ENCODE data around the gene ANKRD2. TPM values are rescaled to one million over a fixed set of nuclear protein-coding genes. Genes with fewer than 3 reads are reported as not detected.
"Not testable (repeated sequence)": the region's sequence is repeated elsewhere in the genome, so short reads cannot be mapped to it uniquely, and the experiment has no call there.

The ANKRD2 gene, protein sequence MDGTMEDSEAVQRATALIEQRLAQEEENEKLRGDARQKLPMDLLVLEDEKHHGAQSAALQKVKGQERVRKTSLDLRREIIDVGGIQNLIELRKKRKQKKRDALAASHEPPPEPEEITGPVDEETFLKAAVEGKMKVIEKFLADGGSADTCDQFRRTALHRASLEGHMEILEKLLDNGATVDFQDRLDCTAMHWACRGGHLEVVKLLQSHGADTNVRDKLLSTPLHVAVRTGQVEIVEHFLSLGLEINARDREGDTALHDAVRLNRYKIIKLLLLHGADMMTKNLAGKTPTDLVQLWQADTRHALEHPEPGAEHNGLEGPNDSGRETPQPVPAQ
- total RNA-seq = under 1 TPM; 0.25 to 0.39 TPM

DNA sequence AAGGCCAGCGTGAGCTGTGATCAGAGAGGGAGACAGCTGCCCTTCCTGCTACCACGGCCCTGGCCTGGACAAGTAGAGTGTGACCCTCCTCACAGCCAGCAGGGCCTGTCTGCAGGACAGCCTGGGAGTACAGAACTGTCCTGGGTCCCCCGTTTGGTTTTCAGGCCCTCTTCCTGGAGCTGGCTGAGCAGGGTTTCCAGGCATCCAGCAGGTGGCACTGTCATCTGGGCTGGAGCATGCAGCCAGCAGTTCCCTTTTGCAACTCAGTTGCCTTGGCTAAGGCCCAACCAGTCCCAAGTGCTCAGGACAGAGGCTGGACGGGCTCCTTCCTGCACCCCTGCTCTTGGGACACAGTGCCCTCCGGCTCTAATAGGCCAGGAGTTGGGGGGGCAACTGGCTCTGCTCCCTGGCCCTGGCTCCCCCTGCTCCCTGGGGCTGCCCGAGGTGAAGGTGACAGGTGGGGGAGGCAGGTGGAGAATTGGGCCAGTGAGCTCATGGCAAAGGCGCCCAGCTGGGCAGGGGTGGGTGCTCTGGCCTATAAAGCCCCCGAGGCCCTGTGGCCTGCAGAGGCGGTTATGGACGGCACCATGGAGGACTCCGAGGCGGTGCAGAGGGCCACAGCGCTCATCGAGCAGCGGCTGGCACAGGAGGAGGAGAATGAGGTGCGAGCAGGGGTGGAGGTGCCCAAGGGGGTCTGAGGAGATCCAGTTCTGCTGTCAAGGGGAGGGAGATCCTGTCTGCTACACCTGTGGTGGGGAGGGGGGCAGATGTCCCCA is at the start of gene ANKRD2:
Gene ANKRD2 (plus strand): TSS at position 566 of the 776 bp plus-strand sequence. CDS start 10 bp downstream, at position 576.
- Mint-ChIP-seq H3K36me3 (no peaks in the 10 kb centered on the region), H3K27ac (peak within 1 kb of the TSS in 1 of 2 donors; percentile 44), H3K9me3 (no peaks in the 10 kb centered on the region)
- DNase-seq (ENCODE audit: low spot score in 2 of 2) = peak in 1 of 2 donors; percentile 67
- peak; percentile 70 to 71 for ATAC-seq

DNA sequence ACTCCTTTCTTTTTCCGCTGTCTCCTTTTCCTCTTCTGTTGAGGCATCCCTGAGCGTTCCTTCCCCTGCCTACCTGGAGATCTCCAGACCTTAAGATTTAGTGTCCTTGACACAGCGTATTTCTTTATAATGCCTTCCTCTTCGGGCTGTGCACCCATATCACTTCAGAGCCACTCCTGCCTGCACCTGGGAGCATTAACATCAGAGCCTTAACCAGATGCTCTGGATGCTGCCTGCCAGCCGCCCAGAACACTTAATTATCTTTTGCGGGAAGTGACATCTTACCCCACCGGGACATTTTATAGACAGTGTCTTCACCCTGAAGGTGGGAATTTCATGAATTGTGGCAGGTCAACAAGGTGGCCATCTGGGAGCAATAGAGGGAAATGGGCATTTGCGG is 49.6 kb upstream of the ANKRD2 start:
- DNase-seq (ENCODE audit: low spot score in 2 of 2) = no peak
- H3K27ac Mint-ChIP-seq = no peak overlapping the region
- ATAC-seq = no peak
- no peaks in the 10 kb centered on the region for H3K36me3 Mint-ChIP-seq
- no peaks in the 10 kb centered on the region for H3K9me3 Mint-ChIP-seq

DNA sequence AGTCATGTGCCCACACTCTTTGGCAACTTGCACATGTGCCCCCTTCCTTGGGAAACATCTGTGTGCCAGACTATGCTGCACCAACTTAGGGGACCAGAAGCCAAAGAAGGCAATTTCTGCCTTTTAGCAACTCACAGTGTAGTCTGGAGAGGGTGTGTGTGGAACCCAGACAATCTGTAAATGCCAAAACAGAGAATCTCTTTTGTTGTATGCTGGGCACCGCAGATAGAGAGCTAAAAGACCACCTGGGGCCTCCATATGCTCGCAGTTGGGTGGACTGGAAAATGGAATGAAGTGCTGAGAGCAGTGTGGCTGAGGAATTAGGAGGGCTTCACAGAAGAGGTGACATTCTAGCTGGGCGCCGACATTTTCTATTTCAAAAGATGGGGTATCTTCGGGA is 47.5 kb upstream of the ANKRD2 start:
- Mint-ChIP-seq H3K36me3 (no peaks in the 10 kb centered on the region), H3K27ac (no peak overlapping the region), H3K9me3 (no peaks in the 10 kb centered on the region)
- ATAC-seq (no peak), DNase-seq (ENCODE audit: low spot score in 2 of 2) (no peak)

DNA sequence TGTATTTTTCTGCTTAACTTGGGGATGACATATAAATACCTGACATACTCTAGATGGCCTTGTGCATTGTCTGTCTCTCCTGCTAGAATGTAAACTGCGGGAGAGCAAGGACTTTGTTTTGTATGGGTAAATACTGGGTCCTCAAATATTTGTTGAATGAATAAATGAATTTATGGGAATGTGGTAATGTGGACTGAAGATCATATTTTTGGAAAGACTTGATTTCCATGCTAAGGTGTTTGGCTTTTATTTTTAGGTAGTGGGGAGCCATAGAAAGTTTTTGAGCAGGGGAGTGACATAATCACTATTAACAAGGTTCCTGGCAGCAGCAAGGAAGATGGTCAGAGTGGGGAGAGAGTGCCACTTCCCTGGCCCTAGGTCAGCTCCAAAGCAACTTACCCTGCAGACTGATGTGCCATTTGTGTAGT is 46.9 kb upstream of the ANKRD2 start:
- Mint-ChIP-seq H3K36me3 (no peaks in the 10 kb centered on the region), H3K9me3 (no peaks in the 10 kb centered on the region), H3K27ac (peak overlapping the region in 1 of 2 donors; percentile 63)
- ATAC-seq (no peak), DNase-seq (ENCODE audit: low spot score in 2 of 2) (no peak)

DNA sequence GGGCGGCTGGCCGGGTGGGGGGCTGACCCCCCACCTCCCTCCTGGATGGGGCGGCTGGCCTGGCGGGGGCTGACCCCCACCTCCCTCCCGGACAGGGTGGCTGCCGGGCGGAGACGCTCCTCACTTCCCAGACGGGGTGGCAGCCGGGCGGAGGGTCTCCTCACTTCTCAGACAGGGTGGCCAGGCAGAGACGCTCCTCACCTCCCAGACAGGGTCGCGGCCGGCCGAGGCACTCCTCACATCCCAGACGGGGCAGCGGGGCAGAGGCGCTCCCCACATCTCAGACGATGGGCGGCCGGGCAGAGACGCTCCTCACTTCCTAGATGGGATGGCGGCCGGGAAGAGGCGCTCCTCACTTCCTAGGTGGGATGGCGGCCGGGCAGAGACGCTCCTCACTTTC is 43.7 kb upstream of the ANKRD2 start:
- not testable (repeated sequence) for ATAC-seq, H3K27ac Mint-ChIP-seq

DNA sequence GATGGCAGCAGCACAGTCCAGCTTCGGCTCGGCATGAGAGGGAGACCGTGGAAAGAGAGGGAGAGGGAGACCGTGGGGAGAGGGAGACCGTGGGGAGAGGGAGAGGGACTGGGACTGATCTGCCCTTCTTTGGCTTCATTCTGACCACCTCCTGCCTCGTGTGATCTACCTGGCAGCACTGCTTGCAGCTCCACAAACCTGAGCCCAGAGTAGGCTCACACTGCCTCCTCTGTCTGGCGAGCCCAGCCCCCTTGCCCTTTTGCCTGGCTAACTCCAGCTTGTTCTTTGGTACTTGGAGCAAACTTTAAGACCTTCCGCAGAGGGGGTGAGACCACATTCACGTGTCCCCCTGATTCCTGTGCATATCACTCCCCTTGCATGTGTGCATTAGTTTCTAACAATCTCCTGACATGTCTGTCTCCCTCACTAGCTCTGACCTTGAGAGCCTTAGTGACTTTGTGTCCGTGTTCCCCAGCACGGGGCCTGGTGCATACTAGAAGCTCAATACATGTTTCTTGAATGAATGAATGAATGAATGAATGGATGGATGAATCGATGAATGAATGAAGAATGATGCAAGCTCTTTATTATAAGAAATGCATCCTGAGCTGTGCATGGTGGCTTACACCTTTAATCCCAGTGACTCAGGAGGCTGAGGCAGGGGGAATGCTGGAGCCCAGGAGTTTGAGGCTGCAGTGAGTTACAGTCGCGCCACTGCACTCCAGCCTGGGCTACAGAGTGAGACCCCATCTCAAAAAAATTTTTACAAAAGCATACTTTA is 42.7 kb upstream of the ANKRD2 start:
- DNase-seq (ENCODE audit: low spot score in 2 of 2) (no peak), ATAC-seq (no peak)
- H3K36me3 Mint-ChIP-seq = no peaks in the 10 kb centered on the region
- H3K27ac Mint-ChIP-seq = no peak overlapping the region
- no peaks in the 10 kb centered on the region for H3K9me3 Mint-ChIP-seq

More for the DNA sequence above, 43.7 kb upstream of the ANKRD2 start:
- H3K9me3 Mint-ChIP-seq; DNase-seq (ENCODE audit: low spot score in 2 of 2); H3K36me3 Mint-ChIP-seq: not testable (repeated sequence)

DNA sequence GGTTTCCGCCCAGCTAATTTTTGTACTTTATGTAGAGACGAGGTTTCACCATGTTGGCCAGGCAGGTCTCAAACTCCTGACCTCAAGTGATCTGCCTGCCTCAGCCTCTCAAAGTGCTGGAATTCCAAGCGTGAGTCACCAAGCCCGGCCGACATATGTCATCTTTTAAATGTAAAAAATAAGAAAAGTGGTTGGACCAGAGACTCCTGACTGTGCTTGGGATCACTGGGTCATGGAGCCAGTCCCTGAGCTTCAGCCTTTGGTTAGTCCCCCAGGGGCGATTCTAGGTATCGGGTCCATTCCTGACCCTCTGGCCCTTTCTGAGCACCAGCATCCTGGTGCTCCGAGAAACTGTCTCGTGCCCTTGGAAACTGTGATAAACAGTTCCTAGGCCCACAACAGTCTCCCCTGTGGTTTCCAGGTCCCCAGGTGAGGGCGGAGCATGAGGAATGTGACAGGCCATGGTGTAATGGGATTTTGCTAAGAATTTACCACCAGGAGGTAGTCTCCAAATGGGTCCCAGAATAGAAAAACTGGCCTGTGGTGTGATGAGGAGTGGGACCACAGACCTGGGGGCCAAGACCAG is 41.1 kb upstream of the ANKRD2 start:
- Mint-ChIP-seq H3K36me3 (no peaks in the 10 kb centered on the region), H3K9me3 (no peaks in the 10 kb centered on the region), H3K27ac (no peak overlapping the region)
- no peak for ATAC-seq
- DNase-seq (ENCODE audit: low spot score in 2 of 2) = no peak

DNA sequence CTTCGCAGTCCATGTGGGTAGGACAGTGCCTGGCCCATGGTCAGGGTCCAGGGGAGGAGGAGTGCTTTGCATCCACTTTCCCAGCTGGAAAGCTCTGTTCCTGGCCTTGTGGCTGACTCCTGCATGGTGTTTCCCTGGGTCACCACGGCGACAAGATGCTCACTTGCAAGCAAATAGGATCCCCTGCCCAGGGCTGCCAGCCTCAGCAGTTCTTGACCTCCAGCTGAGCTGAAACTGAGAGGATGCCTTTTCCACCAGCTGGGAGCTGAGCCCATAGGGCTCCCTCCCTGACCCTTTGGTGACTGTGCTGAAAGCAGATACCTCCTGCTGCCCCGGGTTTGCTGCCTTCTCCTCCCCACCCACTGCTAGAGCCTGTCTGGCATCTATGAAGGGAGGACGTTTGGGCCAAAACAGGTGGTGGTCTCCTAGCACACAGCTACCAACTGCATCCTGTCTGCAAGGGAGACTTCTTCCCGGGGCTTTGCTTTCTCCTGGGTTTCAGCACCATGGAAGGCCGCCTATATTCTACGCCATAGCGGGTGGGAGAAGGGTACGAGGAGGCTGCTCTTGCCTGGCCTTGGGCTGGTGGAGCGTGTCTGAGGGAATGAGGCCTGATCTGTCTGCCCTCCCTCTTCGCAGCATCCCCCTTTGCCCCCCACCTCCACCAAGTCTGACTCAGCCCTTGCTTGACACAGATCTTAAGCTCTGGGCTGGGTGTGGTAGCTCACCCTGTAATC is 39.5 kb upstream of the ANKRD2 start:
- H3K9me3 Mint-ChIP-seq = no peaks in the 10 kb centered on the region
- no peak overlapping the region for H3K27ac Mint-ChIP-seq
- no peak for ATAC-seq
- H3K36me3 Mint-ChIP-seq = no peaks in the 10 kb centered on the region
- DNase-seq (ENCODE audit: low spot score in 2 of 2) = no peak

DNA sequence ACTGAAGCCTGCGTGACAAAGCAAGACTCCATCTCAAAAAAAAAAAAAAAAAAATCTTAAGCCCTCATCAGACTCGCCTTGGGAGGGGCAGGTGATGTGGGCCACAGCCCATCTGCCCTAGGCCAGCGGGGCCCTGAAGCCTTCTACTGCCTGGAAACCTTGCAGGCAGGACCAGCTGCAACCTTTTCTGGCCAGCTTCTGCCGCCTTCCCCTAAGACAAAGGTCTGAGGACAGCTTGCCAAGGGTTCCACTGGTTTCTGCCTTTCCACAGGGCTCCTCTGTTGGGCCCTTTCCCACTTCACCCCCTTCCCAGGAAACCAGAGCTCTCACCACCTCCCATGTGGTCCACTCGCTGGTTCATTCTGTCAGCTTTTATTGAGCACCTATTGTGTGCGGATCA is 38.7 kb upstream of the ANKRD2 start:
- DNase-seq (ENCODE audit: low spot score in 2 of 2) (no peak), ATAC-seq (no peak)
- Mint-ChIP-seq H3K9me3 (no peaks in the 10 kb centered on the region), H3K27ac (no peak overlapping the region), H3K36me3 (no peaks in the 10 kb centered on the region)

DNA sequence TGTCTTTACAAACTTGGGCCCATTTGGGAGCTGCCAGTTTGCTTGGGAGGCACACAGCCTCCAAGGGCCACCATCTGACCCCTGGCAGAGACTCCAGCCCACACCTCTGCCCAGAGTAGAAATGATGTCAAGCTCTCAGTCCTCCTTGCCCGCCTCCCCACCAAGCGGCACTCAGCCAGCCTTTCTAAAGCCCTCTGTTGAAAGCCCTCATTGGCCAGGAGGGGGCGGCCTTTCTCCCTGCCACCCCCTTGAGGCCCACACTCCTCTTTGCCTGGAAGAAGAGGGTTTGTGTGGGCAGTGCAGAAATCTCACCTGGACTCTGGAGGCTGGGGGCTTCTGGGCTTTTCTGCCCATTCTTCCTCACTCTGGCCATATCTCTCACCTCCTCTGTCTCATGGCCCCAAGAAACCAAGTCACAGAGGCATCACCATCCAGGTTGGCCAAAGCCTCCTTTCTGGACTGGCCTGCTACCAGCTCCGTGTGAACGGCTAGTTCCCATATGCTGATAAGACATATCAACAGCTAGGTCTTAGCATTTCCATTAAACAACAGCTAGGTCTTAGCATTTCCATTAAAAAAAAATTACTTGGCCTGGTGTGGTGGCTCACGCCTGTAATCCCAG is 37.7 kb upstream of the ANKRD2 start:
- H3K27ac Mint-ChIP-seq = no peak overlapping the region
- peak; percentile 59 to 83 for ATAC-seq
- H3K9me3 Mint-ChIP-seq = no peaks in the 10 kb centered on the region
- peak in 1 of 2 donors; percentile 47 for DNase-seq (ENCODE audit: low spot score in 2 of 2)
- H3K36me3 Mint-ChIP-seq = no peaks in the 10 kb centered on the region

DNA sequence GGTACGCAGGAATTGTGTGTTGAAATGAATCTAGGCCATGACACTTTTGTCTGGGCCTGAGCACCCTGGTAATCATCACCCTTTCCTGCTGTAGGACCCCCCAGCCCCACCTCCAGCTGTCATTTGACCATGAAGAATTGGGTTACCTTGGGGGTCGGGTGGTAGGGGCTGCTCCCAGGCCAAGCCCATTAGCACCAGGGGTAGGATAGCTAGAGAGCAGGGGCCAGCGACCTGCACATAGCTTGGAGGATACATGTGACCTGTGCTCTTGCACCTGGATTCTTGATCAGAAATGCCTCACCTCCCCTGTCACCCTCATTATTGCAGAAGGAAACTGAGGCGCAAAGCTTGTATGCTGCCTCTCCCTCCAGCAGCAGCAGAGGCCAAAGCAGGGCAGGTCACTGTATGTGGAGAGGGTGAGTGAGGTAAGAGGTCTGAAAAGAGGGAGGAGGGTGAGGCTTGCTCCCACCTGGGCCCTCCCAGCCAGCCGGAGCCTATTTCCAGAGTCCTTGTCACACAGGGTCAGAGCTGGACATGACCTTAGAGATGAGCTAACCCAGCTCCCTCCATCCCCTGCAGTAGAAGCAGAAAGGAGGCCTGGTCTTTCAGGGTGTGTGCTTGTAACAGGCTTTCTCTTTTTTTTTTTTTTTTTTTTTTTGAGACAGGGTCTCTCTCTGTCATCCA is 35.3 kb upstream of the ANKRD2 start:
- no peaks in the 10 kb centered on the region for H3K36me3 Mint-ChIP-seq
- DNase-seq (ENCODE audit: low spot score in 2 of 2) (no peak), ATAC-seq (no peak)
- H3K9me3 Mint-ChIP-seq = no peaks in the 10 kb centered on the region
- no peak overlapping the region for H3K27ac Mint-ChIP-seq

DNA sequence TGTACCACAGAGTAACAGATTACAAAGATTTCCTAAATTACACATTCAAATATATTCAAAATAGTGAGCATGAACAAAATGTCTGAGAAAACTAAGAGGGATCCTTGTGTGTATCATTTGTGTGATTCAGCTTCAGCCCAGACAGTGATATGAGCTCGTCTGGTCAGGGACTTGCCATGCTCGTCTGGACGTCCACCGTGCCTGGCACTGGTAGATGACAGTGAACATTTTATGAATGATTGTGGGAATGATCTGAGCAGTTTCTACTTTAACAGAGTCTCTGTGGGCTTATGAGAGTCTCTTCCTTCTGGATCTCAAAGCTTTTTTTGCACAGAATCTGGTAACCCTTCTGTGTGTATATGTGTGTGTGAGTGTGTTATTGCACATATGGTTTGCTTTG is 34.2 kb upstream of the ANKRD2 start:
- DNase-seq (ENCODE audit: low spot score in 2 of 2) (no peak), ATAC-seq (no peak)
- H3K27ac Mint-ChIP-seq = peak overlapping the region in 1 of 2 donors; percentile 20

DNA sequence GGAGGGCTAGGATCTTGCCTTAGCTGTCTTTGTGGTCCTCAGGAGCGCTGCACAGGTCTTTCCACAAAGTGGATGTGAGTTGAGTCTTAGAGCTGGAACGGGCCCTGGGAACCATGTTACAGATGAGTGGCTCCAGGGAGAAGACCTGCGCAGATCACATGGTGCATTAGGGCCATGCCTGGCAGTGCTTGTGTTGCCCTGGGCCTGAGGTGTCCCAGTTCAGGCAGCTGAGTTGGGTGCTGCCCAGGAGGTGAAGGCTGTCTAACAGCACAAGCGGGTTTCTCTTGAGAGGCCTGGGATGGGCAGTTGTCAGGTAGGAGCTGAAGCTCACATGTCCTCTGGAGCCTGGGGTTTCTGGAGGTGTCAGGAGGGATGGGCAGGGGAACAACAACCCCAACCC is 33.7 kb upstream of the ANKRD2 start:
- Mint-ChIP-seq H3K36me3 (no peaks in the 10 kb centered on the region), H3K27ac (peak overlapping the region in 1 of 2 donors; percentile 20), H3K9me3 (no peaks in the 10 kb centered on the region)
- DNase-seq (ENCODE audit: low spot score in 2 of 2) (no peak), ATAC-seq (no peak)

More for the DNA sequence above, 34.2 kb upstream of the ANKRD2 start:
- H3K9me3 Mint-ChIP-seq = no peaks in the 10 kb centered on the region
- H3K36me3 Mint-ChIP-seq = no peaks in the 10 kb centered on the region

DNA sequence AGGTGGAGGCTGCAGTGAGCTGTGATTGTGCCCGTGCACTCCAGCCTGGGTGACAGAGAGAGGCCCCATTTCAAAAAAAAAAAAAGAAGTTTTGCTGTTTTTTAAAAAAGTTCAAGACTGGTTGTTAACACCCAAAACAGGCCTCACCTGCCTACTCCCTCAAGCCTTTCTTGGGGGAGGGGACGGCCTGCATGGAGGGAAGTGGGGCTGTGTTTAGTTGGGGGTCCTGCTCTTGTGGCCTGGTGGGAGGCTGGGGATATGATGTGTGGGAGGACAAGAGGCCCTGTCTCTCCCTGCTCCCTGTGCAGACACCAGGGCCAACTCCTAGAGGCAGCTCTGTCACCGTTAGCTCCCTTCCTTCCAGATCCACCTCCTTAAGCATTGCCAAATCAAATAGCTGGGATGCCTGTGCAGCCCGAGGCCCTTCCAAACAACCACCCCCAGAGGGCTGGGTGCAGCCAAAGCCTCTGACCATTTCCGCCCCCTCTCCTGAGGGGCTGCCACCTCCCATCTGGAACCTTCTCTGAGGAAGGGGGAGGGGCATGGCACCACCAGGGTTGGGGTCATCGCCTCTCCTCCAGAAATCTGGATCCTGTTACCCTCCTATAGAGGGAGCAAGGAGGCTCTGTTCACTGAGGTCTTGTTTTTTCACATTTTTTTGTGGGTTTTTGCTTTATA is 32.9 kb upstream of the ANKRD2 start:
- ATAC-seq = no peak
- DNase-seq (ENCODE audit: low spot score in 2 of 2) = no peak
- no peaks in the 10 kb centered on the region for H3K9me3 Mint-ChIP-seq
- no peaks in the 10 kb centered on the region for H3K36me3 Mint-ChIP-seq
- no peak overlapping the region for H3K27ac Mint-ChIP-seq
